PC-9 (cell line): Measurements from ENCODE around the gene MACROD2. TPM values are rescaled to one million over a fixed set of nuclear protein-coding genes. Genes with fewer than 3 reads are reported as not detected.

Source experiments
- BruUV-seq: library from RNA; stranded (reverse); fragments of 400-500 nt; replicated peaks from 2 replicates; lab custom pipeline; 2021; lab: Mats Ljungman, UMichigan
- CTCF ChIA-PET: fragments of 300-600 bp; sonication (Branson Sonifier 250); formaldehyde crosslinking; loops from one replicate; lab custom pipeline; 2022; ENCODE audit warnings: antibody characterized with exemption; lab: Charles Lee
- POLR2A ChIA-PET: fragments of 300-600 bp; sonication (Branson Sonifier 250); formaldehyde crosslinking; loops from one replicate; lab custom pipeline; 2022; ENCODE audit warnings: antibody characterized with exemption; ENCODE audit not compliant: unreplicated experiment; lab: Charles Lee
- DNase-seq, 2 experiments: peaks; one replicate each; pipeline versions ENCODE4 v3.0.0 to v3.0.0-alpha.2; 2015 to 2022; ENCODE audit warnings: mixed read lengths in 1 of 2
- H2AFZ ChIP-seq: fragments of 200-600 bp; sonication (generic); 2 replicates; pipeline ENCODE4 v1.8.1; 2017; ENCODE audit warnings: antibody characterized with exemption
- H3F3A ChIP-seq: fragments of 200-600 bp; sonication (generic); 2 replicates; pipeline ENCODE4 v1.8.1; 2017; ENCODE audit warnings: antibody characterized with exemption, mild to moderate bottlenecking, low read depth; ENCODE audit not compliant: insufficient read depth
- H3K27ac ChIP-seq: fragments of 200-600 bp; sonication (generic); 2 replicates; pipeline ENCODE4 v1.6.1; 2016; ENCODE audit warnings: mixed run types
- H3K27me3 ChIP-seq: fragments of 200-600 bp; sonication (generic); 2 replicates; pipeline ENCODE4 v1.6.1; 2016; ENCODE audit warnings: low read depth, mixed run types; ENCODE audit not compliant: insufficient read depth
- H3K36me3 ChIP-seq: fragments of 200-600 bp; sonication (generic); 2 replicates; pipeline ENCODE4 v1.6.1; 2016; ENCODE audit warnings: low read depth, mixed run types
- H3K4me1 ChIP-seq: fragments of 200-600 bp; sonication (generic); replicated peaks from 2 replicates; pipeline ENCODE4 v1.6.1; 2016; ENCODE audit warnings: mixed run types; ENCODE audit not compliant: insufficient read depth
- H3K4me2 ChIP-seq: fragments of 200-600 bp; sonication (generic); 2 replicates; pipeline ENCODE4 v1.6.1; 2017; ENCODE audit warnings: mixed run types
- H3K4me3 ChIP-seq: fragments of 200-600 bp; sonication (generic); 2 replicates; pipeline ENCODE4 v1.6.1; 2016; ENCODE audit warnings: mixed run types
- H3K79me2 ChIP-seq: fragments of 200-600 bp; sonication (generic); 2 replicates; pipeline ENCODE4 v1.6.1; 2017; ENCODE audit warnings: low read depth, mixed run types
- H3K9me2 ChIP-seq: fragments of 200-600 bp; sonication (generic); 2 replicates; pipeline ENCODE4 v1.8.1; 2017; ENCODE audit warnings: mild to moderate bottlenecking; ENCODE audit not compliant: insufficient read depth
- H3K9me3 ChIP-seq: fragments of 200-600 bp; sonication (generic); 2 replicates; pipeline ENCODE4 v1.8.1; 2016; ENCODE audit warnings: low read depth; ENCODE audit not compliant: insufficient read depth
- H4K20me1 ChIP-seq: fragments of 200-600 bp; sonication (generic); 2 replicates; pipeline ENCODE4 v1.8.1; 2017; ENCODE audit not compliant: insufficient read depth
- EZH2 ChIP-seq: fragments of 200-600 bp; sonication (generic); IDR thresholded peaks from 2 replicates; pipeline ENCODE4 v1.8.0; 2017; ENCODE audit warnings: antibody characterized with exemption, low read depth
- intact Hi-C: fragments of 100-400 bp; cut with micrococcal nuclease; formaldehyde crosslinking; loops from one replicate; pipeline ENCODE4 v1.10.0; 2022; ENCODE audit not compliant: unreplicated experiment
- total RNA-seq: library from RNA; stranded (reverse); gene quantifications from 2 replicates; pipeline ENCODE4 v1.2.3, GENCODE V29; 2021
- TF ChIP-seq, protein P1 (sequence below): fragments of 200-600 bp; sonication (generic); conservative IDR thresholded peaks from 2 replicates; pipeline ENCODE4 v1.6.1; 2017; ENCODE audit warnings: mixed run types, antibody characterized with exemption, mild to moderate bottlenecking, moderate library complexity

Gene MACROD2
- total RNA-seq, 1 experiment from 2014 or later: 11.4 TPM

DNA sequence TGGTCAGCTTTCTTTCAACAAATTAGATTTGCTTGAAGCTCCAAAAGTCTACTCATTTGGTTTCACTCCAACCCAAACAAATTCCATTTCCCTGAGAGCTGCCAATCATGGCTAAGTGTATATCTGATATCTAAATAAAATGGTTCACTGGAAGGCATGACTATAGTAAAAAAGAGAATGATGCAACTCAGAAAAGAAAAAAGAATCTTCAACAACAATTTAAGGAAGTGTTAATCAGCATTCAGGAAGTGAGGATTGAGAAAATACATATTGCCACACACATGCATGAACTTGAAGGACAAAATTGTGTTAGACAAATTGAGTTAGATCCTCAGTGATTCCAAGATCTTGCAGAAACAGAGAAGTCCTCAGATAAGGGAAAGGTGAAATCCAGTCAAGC lies 1315.0 kb downstream of the MACROD2 start:
- Histone ChIP-seq H3K4me3 (no peak overlapping the region), H3K9me3 (no peaks in the 10 kb centered on the region), H4K20me1 (no peaks in the 10 kb centered on the region), H2AFZ (no peak overlapping the region), H3K9me2 (no peaks in the 10 kb centered on the region), H3F3A (no peaks in the 10 kb centered on the region), H3K79me2 (no peaks in the 10 kb centered on the region), H3K27ac (no peak overlapping the region), H3K4me1 (peaks cover 6% of the 10 kb centered on the region; the same call in 1 of the 2 replicates), H3K36me3 (no peaks in the 10 kb centered on the region), H3K4me2 (no peak overlapping the region), H3K27me3 (no peaks in the 10 kb centered on the region)
- intact Hi-C loops: no loop called here
- no TSS peak for BruUV-seq
- POLR2A ChIA-PET: no interaction called here
- CTCF ChIA-PET: no interaction called here
- TF ChIP-seq EZH2: no peak
- TF ChIP-seq, protein P1, sequence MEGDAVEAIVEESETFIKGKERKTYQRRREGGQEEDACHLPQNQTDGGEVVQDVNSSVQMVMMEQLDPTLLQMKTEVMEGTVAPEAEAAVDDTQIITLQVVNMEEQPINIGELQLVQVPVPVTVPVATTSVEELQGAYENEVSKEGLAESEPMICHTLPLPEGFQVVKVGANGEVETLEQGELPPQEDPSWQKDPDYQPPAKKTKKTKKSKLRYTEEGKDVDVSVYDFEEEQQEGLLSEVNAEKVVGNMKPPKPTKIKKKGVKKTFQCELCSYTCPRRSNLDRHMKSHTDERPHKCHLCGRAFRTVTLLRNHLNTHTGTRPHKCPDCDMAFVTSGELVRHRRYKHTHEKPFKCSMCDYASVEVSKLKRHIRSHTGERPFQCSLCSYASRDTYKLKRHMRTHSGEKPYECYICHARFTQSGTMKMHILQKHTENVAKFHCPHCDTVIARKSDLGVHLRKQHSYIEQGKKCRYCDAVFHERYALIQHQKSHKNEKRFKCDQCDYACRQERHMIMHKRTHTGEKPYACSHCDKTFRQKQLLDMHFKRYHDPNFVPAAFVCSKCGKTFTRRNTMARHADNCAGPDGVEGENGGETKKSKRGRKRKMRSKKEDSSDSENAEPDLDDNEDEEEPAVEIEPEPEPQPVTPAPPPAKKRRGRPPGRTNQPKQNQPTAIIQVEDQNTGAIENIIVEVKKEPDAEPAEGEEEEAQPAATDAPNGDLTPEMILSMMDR: no peak
- DNase-seq: peak in 1 of 2 experiments; percentile 36

DNA sequence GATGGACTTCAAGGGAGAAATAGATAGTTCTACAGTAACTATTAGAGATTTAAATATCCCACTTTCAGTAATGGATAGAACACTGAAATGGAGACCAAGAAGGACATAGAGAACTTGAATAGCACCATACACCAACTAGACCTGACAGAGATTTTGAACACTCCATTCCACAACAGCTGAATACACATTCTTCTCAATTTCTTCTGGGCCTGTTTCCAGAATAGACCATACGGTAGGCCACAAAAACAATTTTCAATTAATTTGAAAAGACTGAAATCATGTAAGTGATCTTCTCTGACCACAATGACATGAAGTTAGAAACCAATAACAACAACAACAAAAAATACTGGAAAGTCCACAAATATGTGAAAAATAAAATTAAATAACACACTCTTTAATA lies 1321.2 kb downstream of the MACROD2 start:
- Histone ChIP-seq H3K79me2 (no peaks in the 10 kb centered on the region), H3K9me2 (no peaks in the 10 kb centered on the region), H3K36me3 (no peaks in the 10 kb centered on the region), H2AFZ (no peak overlapping the region), H3K27ac (no peak overlapping the region), H3K4me2 (no peak overlapping the region), H3K4me1 (no peaks in the 10 kb centered on the region), H3K4me3 (no peak overlapping the region), H3F3A (no peaks in the 10 kb centered on the region), H4K20me1 (no peaks in the 10 kb centered on the region; the same call in 1 of the 2 replicates), H3K9me3 (no peaks in the 10 kb centered on the region), H3K27me3 (no peaks in the 10 kb centered on the region)
- POLR2A ChIA-PET: no interaction called here
- TF ChIP-seq, protein P1: no peak
- TF ChIP-seq EZH2: no peak
- DNase-seq: no peak
- no TSS peak for BruUV-seq
- intact Hi-C loops: no loop called here
- CTCF ChIA-PET: no interaction called here

DNA sequence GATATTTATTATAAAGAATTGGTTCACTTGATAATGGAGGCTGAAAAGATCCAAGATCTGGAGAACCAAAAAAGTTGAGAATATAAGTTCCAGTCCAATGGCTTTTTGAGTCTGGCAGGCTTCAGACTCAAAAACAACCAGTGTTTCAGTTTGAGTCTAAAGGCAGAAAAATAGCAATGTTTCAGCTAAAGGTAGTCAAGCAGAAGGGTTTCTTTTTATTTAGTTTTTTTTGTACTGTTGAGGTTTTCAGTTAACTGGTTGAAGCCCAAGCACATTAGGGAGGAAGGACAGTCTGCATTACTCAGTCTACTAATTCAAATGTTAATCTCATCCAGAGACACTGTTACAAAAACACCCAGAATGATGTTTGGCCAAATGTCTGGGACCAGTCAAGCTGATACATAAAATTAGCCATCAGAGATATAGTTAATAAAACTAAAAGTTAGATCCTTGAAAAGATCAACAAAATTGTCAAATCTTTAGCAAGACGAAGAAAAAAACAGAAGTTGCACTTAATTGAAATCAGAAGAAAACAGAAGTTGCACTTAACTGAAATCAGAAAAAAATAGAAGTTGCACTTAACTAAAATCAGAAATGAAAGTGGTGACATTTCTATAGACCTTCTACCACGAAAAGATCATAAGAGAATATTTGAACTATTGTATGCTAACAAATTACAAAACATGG lies 1322.4 kb downstream of the MACROD2 start:
- TF ChIP-seq, protein P1: no peak
- TF ChIP-seq EZH2: no peak
- H3K36me3 ChIP-seq: no peaks in the 10 kb centered on the region
- DNase-seq: no peak
- H3K4me1 ChIP-seq: no peaks in the 10 kb centered on the region
- no peaks in the 10 kb centered on the region for H3F3A ChIP-seq
- no peak overlapping the region for H3K27ac ChIP-seq
- no peaks in the 10 kb centered on the region for H3K79me2 ChIP-seq
- no TSS peak for BruUV-seq
- no peaks in the 10 kb centered on the region for H3K27me3 ChIP-seq
- no peak overlapping the region for H3K4me2 ChIP-seq
- no peak overlapping the region for H3K4me3 ChIP-seq
- no peaks in the 10 kb centered on the region for H3K9me2 ChIP-seq
- intact Hi-C loops: no loop called here
- no peak overlapping the region for H2AFZ ChIP-seq
- H4K20me1 ChIP-seq: no peaks in the 10 kb centered on the region; the same call in 1 of the 2 replicates
- POLR2A ChIA-PET: no interaction called here
- CTCF ChIA-PET: no interaction called here
- H3K9me3 ChIP-seq: no peaks in the 10 kb centered on the region
